HEK293 (cell line): ENCODE measurements around the gene GALNS.

Source experiments
- CTCF ChIA-PET: fragments of 350-600 bp; formaldehyde crosslinking; extraction: SDS; loops from one replicate; lab custom pipeline; 2021; ENCODE audit warnings: antibody characterized with exemption; lab: Yijun Ruan, JAX
- POLR2A ChIA-PET: fragments of 300-600 bp; formaldehyde crosslinking; extraction: SDS; loops from one replicate; lab custom pipeline; 2020; ENCODE audit warnings: antibody characterized with exemption, inconsistent platforms; lab: Yijun Ruan, JAX
- H3K27ac ChIP-seq: fragments of 200-500 bp; sonication (Bioruptor generic); 2 replicates; pipeline ENCODE4 v1.5.1; 2014; ENCODE audit warnings: low read depth, low read length, control low read depth, inconsistent platforms; ENCODE audit errors: extremely low read depth
- H3K36me3 ChIP-seq, 2 experiments: fragments of 200-500 bp in 1 of 2; sonication (Bioruptor generic) in 1 of 2; 1 replicate in 1 of 2; 2 replicates in 1 of 2; pipeline ENCODE4 v1.5.1; 2014 to 2017; ENCODE audit warnings: inconsistent platforms in 2 of 2, low read length in 2 of 2; ENCODE audit not compliant: control insufficient read depth in 2 of 2, insufficient read depth in 1 of 2
- H3K4me1 ChIP-seq: fragments of 200-500 bp; sonication (Bioruptor generic); 2 replicates; pipeline ENCODE4 v1.5.1; 2014; ENCODE audit warnings: mild to moderate bottlenecking, low read length, inconsistent platforms; ENCODE audit not compliant: control insufficient read depth, insufficient read depth
- H3K4me3 ChIP-seq: 2 replicates; pipeline ENCODE4 v1.5.1; 2011; ENCODE audit warnings: low read depth, mild to moderate bottlenecking, control low read depth, low read length, moderate library complexity
- H3K9me3 ChIP-seq: fragments of 200-500 bp; sonication (Bioruptor generic); 2 replicates; pipeline ENCODE4 v1.5.1; 2014; ENCODE audit warnings: low read depth, low read length, inconsistent platforms; ENCODE audit not compliant: control insufficient read depth, insufficient read depth
- AEBP2 ChIP-seq: fragments of 450-650 bp; formaldehyde crosslinking; IDR thresholded peaks from 2 replicates; pipeline ENCODE4 v1.5.1; 2016; ENCODE audit warnings: missing biosample characterization, missing genetic modification characterization, borderline replicate concordance
- GLI4 ChIP-seq: fragments of 450-650 bp; formaldehyde crosslinking; IDR thresholded peaks from 2 replicates; pipeline ENCODE4 v1.5.1; 2016; ENCODE audit warnings: missing biosample characterization, missing genetic modification characterization
- REST ChIP-seq: fragments of 450-650 bp; formaldehyde crosslinking; IDR thresholded peaks from 2 replicates; pipeline ENCODE4 v1.5.1; 2016; ENCODE audit warnings: missing biosample characterization, missing genetic modification characterization
- SP7 ChIP-seq: fragments of 450-650 bp; formaldehyde crosslinking; IDR thresholded peaks from 2 replicates; pipeline ENCODE4 v1.5.1; 2016; ENCODE audit warnings: missing biosample characterization, missing genetic modification characterization
- WT1 ChIP-seq: fragments of 450-650 bp; formaldehyde crosslinking; IDR thresholded peaks from 2 replicates; pipeline ENCODE4 v1.5.1; 2016; ENCODE audit warnings: missing biosample characterization, missing genetic modification characterization
- ZBTB7A ChIP-seq: fragments of 450-650 bp; formaldehyde crosslinking; IDR thresholded peaks from 2 replicates; pipeline ENCODE4 v1.5.1; 2016; ENCODE audit warnings: low read depth, missing biosample characterization, missing genetic modification characterization
- ZIC2 ChIP-seq: fragments of 450-650 bp; formaldehyde crosslinking; IDR thresholded peaks from 2 replicates; pipeline ENCODE4 v1.5.1; 2016; ENCODE audit warnings: missing biosample characterization, missing genetic modification characterization
- ZNF10 ChIP-seq: fragments of 450-650 bp; formaldehyde crosslinking; IDR thresholded peaks from 2 replicates; pipeline ENCODE4 v1.5.1; 2017; ENCODE audit warnings: missing biosample characterization, missing genetic modification characterization
- ZNF16 ChIP-seq: fragments of 450-650 bp; formaldehyde crosslinking; IDR thresholded peaks from 2 replicates; pipeline ENCODE4 v1.5.1; 2016; ENCODE audit warnings: low read depth, missing biosample characterization, missing genetic modification characterization
- ZNF184 ChIP-seq: fragments of 450-650 bp; IDR thresholded peaks from 2 replicates; pipeline ENCODE4 v1.5.1; 2018; ENCODE audit warnings: missing biosample characterization, mild to moderate bottlenecking, missing genetic modification characterization
- ZNF19 ChIP-seq: fragments of 450-650 bp; formaldehyde crosslinking; IDR thresholded peaks from 2 replicates; pipeline ENCODE4; 2016; ENCODE audit warnings: missing biosample characterization, missing genetic modification characterization, low read depth
- ZNF223 ChIP-seq: fragments of 450-650 bp; formaldehyde crosslinking; IDR thresholded peaks from 2 replicates; pipeline ENCODE4 v1.5.1; 2016; ENCODE audit warnings: missing biosample characterization, missing genetic modification characterization
- ZNF302 ChIP-seq: fragments of 450-650 bp; formaldehyde crosslinking; IDR thresholded peaks from 2 replicates; pipeline ENCODE4 v1.5.1; 2016; ENCODE audit warnings: missing biosample characterization, missing genetic modification characterization, low read depth
- ZNF404 ChIP-seq: fragments of 450-650 bp; formaldehyde crosslinking; IDR thresholded peaks from 2 replicates; pipeline ENCODE4 v1.5.1; 2017; ENCODE audit warnings: missing biosample characterization, missing genetic modification characterization
- ZNF521 ChIP-seq: fragments of 450-650 bp; formaldehyde crosslinking; IDR thresholded peaks from 2 replicates; pipeline ENCODE4 v1.5.1; 2017; ENCODE audit warnings: missing biosample characterization, mild to moderate bottlenecking, missing genetic modification characterization
- ZNF558 ChIP-seq: fragments of 450-650 bp; formaldehyde crosslinking; IDR thresholded peaks from 2 replicates; pipeline ENCODE4 v1.5.1; 2016; ENCODE audit warnings: missing biosample characterization, missing genetic modification characterization
- ZNF623 ChIP-seq: fragments of 450-650 bp; formaldehyde crosslinking; IDR thresholded peaks from 2 replicates; pipeline ENCODE4 v1.5.1; 2016; ENCODE audit warnings: missing biosample characterization, missing genetic modification characterization
- ZNF624 ChIP-seq: fragments of 450-650 bp; formaldehyde crosslinking; IDR thresholded peaks from 2 replicates; pipeline ENCODE4 v1.5.1; 2017; ENCODE audit warnings: missing biosample characterization, missing genetic modification characterization
- ZNF701 ChIP-seq: fragments of 450-650 bp; formaldehyde crosslinking; IDR thresholded peaks from 2 replicates; pipeline ENCODE4 v1.5.1; 2016; ENCODE audit warnings: missing biosample characterization, missing genetic modification characterization

The GALNS gene

GRCh38 chr16:88863426-88863825, 6.7 kb upstream of the GALNS start:
- H3K4me3 ChIP-seq: no peak overlapping the region
- H3K9me3 ChIP-seq: no peaks in the 10 kb centered on the region
- CTCF ChIA-PET: interaction anchor here (0.7 kb wide), 1 partner anchor 38 kb away, joined by 3 read pairs; no protein-coding TSS in a partner anchor
- H3K4me1 ChIP-seq: no peaks in the 10 kb centered on the region
- peaks cover 0 to 42% of the 10 kb centered on the region in 2 experiments; a peak in 1 of 3 replicates for H3K36me3 ChIP-seq
- TF ChIP-seq ZNF223 (tag by site-specific recombination) (no peak), ZNF16 (tag by site-specific recombination) (no peak)
- TF ChIP-seq, all 188 proteins: peak for 0
- POLR2A ChIA-PET: no interaction called here
- no peak overlapping the region for H3K27ac ChIP-seq

GRCh38 chr16:88862968-88863367, 6.2 kb upstream of the GALNS start:
- no peak overlapping the region for H3K27ac ChIP-seq
- TF ChIP-seq ZNF521 (tag by site-specific recombination) (no peak), ZNF404 (tag by site-specific recombination) (no peak), REST (tag by site-specific recombination) (no peak), ZNF623 (tag by site-specific recombination) (no peak), ZNF10 (no peak), ZNF302 (tag by site-specific recombination) (no peak), ZIC2 (tag by site-specific recombination) (no peak), SP7 (tag by site-specific recombination) (no peak), ZNF624 (no peak), ZNF701 (tag by site-specific recombination) (no peak)
- no peaks in the 10 kb centered on the region for H3K4me1 ChIP-seq
- H3K4me3 ChIP-seq: no peak overlapping the region
- CTCF ChIA-PET: interaction anchor here (0.7 kb wide), 1 partner anchor 39 kb away, joined by 3 read pairs; no protein-coding TSS in a partner anchor
- POLR2A ChIA-PET: no interaction called here
- no peaks in the 10 kb centered on the region for H3K9me3 ChIP-seq
- H3K36me3 ChIP-seq: peaks cover 0 to 43% of the 10 kb centered on the region in 2 experiments; a peak in 1 of 3 replicates

- peaks cover 0 to 43% of the 10 kb centered on the region in 2 experiments; a peak in 1 of 3 replicates for H3K36me3 ChIP-seq
- H3K27ac ChIP-seq: no peak overlapping the region
- TF ChIP-seq AEBP2 (tag by site-specific recombination) (no peak), GLI4 (tag by site-specific recombination) (no peak), ZNF558 (tag by site-specific recombination) (no peak), ZNF184 (no peak), WT1 (no peak), ZNF404 (tag by site-specific recombination) (no peak), ZNF19 (tag by site-specific recombination) (no peak), ZBTB7A (tag by site-specific recombination) (no peak)
- TF ChIP-seq, all 188 proteins: peak for 0
- ChIA-PET POLR2A (no interaction called here), CTCF (no interaction called here)
- no peak overlapping the region for H3K4me3 ChIP-seq
- no peaks in the 10 kb centered on the region for H3K4me1 ChIP-seq
- H3K9me3 ChIP-seq: no peaks in the 10 kb centered on the region
Observed at GRCh38 chr16:88861359-88861758, 4.6 kb upstream of the GALNS start.
